Astrocyte of the hippocampus (primary cell): ENCODE results near the gene TFF3.

ENCODE experiments used
- DNase-seq: peaks from one replicate; pipeline ENCODE4 v3.0.0; 2011; ENCODE audit warnings: low read depth, low spot score

The TFF3 gene, protein sequence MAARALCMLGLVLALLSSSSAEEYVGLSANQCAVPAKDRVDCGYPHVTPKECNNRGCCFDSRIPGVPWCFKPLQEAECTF

GRCh38 chr21:42315296-42315891 lies at the start of gene TFF3:
Gene TFF3 (minus strand): TSS chr21:42315409. CDS start chr21:42315374, 35 bp downstream.
- no peak for DNase-seq

DNA sequence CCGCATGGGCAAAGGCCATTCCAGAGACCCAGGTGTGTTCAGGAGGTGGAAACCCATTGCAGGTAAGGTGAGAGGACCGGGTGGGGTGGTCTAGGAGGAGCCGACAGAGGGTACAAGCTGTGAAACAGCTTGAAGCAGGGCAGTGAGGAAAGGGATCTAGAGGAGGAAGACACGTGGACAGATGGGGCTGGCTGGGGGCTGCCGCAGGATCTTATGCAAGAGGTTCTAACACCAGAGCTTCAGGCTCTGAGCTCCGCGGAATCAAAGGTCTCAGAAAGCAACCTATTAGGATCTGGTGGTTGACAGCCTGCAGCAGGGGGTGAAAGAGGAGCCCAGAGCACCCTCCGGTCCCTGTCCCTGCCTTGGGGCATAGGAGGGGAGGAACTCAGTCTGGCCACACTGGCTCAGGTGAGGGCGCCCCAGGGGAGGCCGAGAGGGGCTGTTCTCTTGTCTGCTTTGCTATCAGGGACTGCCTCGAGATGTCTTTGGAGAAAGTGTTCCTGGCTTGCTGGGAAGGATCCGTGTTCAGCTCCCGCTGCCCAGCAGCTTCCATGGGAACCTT lies 49.2 kb upstream of the TFF3 start:
- no peak for DNase-seq

GRCh38 chr21:42363312-42363711 lies 48.1 kb upstream of the TFF3 start:
- no peak for DNase-seq

GRCh38 chr21:42362700-42363099 lies 47.5 kb upstream of the TFF3 start:
- no peak for DNase-seq

GRCh38 chr21:42362198-42362597 lies 47.0 kb upstream of the TFF3 start:
- DNase-seq = no peak

DNA sequence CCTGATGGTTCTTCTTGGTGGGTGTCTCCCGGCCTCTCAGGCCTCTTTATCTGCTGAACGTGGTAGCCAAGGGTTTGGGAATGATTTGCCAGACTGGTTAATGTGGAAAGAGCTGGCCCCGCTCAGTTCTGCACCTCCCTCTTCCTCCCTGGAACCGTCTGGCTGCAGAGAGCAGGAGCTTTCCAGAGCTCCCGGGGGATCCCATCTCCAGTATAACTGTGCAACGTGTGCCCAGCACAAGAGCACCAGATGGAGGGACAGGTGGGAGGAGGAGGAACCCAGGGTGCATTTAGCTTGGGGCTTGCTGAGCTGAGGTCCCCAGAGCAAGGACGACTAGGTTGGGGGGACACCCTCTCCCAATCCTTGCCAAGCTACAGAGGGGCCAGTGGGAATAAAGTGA lies 46.1 kb upstream of the TFF3 start:
- no peak for DNase-seq

- no peak for DNase-seq
These were observed 45.1 kb upstream of the TFF3 start for GRCh38 chr21:42360317-42360716.

DNA sequence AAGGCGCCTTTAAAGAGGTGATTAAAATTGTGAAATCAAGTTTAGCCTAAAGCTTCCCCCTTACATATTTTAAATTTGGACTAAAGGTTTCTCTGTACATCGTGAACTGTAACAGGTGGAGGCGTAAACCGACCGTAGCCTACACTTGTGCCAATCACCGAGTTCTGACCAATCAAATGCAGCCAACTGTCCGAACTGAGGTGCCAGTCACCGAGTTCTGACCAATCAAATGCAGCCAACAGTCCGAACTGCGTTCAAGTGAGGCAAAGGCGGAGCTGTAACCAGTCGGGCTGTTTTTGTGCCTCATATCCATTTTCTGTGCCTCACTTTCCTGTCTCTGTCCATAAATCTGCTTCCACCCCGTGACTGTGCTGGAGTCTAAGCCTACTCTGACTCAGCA lies 43.7 kb upstream of the TFF3 start:
- DNase-seq = no peak

DNA sequence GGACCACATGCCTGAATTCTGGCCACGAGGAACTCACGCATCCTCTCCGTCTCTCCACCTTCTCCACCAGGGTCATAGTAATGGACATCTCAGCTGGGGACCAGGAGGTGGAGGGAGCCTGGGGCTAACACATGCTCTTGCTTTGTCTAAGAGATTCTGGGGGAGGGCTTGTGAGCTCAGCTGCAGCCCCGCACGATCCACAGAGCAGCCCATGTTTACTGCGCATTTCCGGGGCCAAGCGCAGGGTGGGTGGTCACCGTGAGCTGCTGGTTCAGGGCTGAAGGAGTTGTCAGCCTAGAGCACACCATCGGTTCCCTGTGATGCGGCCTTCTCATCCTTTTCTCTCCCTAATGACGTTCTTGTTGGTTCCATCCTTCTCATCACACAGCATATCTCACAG lies 43.1 kb upstream of the TFF3 start:
- DNase-seq = no peak

GRCh38 chr21:42357307-42357706 lies 42.1 kb upstream of the TFF3 start:
- no peak for DNase-seq

DNA sequence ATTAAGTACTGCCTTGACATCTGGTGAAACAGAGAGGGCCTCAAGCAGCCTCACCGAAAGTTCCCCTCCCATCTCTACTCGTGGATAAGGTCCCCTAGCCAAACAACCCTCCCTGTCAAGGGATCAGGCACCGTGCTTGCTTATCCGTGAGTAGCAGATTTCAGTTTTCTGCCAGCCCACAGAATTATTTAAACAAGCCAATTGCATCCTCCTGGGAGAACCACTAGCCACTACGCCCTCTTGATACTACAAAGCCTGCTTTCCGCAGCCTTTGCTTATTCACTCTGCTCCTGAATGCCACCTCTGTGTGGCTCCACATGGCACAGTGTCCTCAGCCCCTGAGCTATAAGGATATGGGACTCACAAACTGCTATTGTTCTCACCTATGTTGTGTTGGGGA lies 41.4 kb upstream of the TFF3 start:
- DNase-seq = no peak

DNA sequence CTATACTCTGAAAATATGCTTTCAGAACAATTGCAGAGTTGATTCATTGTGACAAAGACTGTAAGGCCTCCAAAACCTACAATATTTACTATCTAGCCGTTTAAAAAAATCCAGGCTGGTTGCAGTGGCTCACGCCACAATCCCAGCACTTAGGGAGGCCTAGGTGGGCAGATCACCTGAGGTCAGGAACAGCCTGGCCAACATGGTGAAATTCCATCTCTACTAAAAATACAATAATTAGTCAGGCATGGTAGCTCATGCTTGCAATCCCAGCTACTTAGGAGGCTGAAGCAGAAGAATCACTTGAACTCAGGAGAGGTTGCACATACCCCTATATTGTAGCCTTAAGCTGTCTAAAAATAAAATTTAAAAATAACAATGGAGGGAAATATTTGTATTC lies 40.8 kb upstream of the TFF3 start:
- no peak for DNase-seq

GRCh38 chr21:42353623-42354022 lies 38.4 kb upstream of the TFF3 start:
- no peak for DNase-seq

DNA sequence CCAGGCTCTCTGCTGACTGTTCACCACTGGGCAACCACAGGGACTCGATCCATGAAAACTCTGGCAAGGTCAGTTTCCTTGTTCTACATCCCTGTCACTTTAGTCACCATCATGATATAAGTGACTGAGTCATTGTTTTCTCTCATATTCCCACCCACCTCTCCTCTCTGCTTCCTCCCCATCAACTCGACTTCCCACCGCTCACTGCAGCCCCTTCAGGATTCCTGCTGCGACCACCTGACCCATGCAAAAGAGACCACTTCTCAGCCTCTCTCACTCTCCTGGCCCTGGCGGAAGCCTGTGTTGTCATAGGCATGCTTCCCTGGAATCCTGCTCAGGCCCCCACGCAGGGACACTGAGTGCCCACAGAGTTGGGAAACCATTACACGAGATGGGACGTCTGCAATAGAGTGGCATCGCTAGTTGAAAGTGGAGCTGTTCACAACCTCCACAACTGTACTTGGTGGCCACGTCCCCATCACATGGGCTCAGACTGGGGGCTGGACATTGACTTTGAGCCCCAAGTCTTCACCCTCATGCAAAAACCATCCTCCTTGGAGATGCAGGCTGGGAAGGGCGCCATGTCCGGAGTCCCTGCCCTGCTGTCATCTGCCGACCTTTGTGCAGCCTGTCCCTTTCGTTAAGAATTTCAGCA lies 37.4 kb upstream of the TFF3 start:
- no peak for DNase-seq

DNA sequence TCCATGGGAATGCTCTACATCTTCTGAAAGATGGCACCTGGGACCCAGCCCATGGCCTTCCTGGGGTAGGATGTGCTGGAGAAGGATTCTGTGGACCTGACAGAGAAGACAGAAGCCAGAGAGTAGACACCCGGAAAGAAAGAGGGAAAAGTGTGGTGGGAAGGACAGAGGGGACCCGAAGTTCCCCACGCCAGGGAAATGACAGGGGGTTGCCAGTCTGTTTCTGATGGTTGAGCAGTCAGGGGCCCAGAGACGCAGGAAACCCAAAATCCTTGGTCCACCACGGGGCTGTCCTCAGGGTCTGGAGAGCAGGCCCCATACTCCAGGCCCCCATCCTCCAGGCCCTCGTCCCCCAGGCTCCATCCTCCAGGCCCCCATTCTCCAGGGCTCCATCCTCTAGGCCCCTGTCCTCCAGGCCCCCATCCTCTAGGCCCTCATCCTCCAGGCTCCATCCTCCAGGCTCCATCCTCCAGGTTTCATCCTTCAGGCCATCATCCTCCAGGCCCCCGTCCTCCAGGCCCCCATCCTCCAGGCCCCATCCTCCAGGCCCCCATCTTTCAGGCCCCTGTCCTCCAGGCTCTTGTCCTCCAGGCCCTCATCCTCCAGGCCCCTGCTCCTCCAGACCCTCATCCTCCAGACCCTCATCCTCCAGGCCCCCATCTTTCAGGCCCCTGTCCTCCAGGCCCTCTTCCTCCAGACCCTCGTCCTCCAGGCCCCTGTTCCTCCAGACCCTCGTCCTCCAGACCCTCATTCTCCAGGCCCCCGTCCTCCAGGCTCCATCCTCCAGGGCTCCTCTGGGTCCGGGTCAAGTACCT lies 36.6 kb upstream of the TFF3 start:
- DNase-seq = no peak

- DNase-seq = no peak
These were observed 35.8 kb upstream of the TFF3 start, which contains the start of gene TFF2 for GRCh38 chr21:42350927-42351426. Gene TFF2 (minus strand): TSS chr21:42350994. CDS start chr21:42350957, 37 bp downstream.

GRCh38 chr21:42350318-42350910 lies 35.2 kb upstream of the TFF3 start:
- no peak for DNase-seq

DNA sequence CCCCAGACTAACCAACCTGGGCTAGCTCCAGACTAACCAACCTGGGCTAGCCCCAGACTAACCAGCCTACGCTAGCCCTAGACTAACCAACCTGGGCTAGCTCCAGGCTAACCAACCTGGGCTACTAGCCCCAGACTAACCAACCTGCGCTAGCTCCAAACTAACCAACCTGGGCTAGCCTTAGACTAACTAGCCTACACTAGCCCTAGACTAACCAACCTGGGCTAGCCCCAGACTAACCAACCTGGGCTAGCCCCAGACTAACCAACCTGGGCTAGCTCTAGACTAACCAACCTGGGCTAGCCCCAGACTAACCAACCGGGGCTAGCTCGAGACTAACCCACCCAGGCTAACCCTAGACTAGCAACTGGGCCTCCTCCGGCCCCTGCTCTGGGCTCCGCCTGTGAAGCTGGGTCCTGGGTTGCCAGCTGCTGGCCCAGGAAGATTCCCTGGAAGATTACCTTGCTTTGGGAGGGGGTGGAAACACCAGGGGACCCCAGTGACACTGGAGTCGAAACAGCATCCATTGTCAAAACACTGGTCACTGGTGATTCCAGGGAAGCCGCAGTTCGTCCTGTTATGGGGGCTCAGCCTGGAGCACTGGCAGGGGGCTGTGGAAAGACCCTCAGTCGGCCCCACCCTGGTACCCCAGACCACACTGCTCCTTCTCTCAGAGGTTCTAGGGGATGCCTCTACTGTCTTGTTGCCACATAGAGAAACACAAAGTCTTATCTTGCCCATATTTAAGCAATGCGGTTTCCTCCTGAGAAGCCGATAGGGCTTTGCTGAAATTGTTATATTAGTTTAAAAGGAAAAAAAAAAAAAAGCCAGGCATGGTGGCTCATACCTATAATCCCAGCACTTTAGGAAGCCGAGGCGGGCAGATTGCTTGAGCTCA lies 34.5 kb upstream of the TFF3 start:
- DNase-seq = no peak

DNA sequence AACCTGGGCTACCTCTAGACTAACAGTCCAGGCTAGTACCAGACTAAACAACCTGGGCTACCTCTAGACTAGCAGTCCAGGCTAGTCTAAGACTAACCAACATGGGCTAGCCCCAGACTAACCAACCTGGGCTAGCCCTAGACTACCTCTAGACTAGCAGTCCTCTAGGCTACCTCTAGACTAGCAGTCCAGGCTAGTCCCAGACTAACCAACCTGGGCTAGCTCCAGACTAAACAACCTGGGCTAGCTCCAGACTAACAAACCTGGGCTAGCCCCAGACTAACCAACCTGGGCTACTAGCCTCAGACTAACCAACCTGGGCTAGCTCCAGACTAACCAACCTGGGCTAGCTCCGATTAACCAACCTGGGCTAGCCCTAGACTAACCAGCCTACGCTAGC lies 33.6 kb upstream of the TFF3 start:
- DNase-seq = no peak

GRCh38 chr21:42347601-42348327 lies 32.6 kb upstream of the TFF3 start:
- DNase-seq = no peak
